Measurements from ENCODE around the gene PDE5A.

The PDE5A gene

GRCh38 chr4:119589165-119589564 lies 39.4 kb downstream of the PDE5A start:
- H3K27ac ChIP-seq (ENCODE audit: low read depth, low read length): no peak overlapping the region
- H3K9me3 ChIP-seq (ENCODE audit: control insufficient read depth, insufficient read depth, low read length): no peaks in the 10 kb centered on the region
- H3K4me3 ChIP-seq (ENCODE audit: low read length): no peak overlapping the region
- H4K20me1 ChIP-seq (ENCODE audit: control insufficient read depth, insufficient read depth, low read depth, low read length): no peaks in the 10 kb centered on the region
- H3K27me3 ChIP-seq (ENCODE audit: control insufficient read depth, low read length): no peaks in the 10 kb centered on the region
- no peaks in the 10 kb centered on the region for H3F3A ChIP-seq (ENCODE audit: control insufficient read depth, insufficient read depth)
- no peaks in the 10 kb centered on the region for H3K36me3 ChIP-seq (ENCODE audit: control insufficient read depth, low read length)
- no peak overlapping the region for H3K4me2 ChIP-seq (ENCODE audit: low read length)
- no peaks in the 10 kb centered on the region for H3K4me1 ChIP-seq (ENCODE audit: control insufficient read depth, low read length)
- TF ChIP-seq CTCF (IDR thresholded peaks at IDR 0.05; ENCODE audit: low read depth, low read length, poor library complexity, severe bottlenecking) (no peak), EZH2phosphoT487 (IDR thresholded peaks at IDR 0.05; ENCODE audit: borderline replicate concordance, low read length) (no peak)
- no peaks in the 10 kb centered on the region for H3K79me2 ChIP-seq (ENCODE audit: control insufficient read depth, low read length)
- H3K9me2 ChIP-seq (replicated peaks; ENCODE audit: control insufficient read depth, low read length): no peaks in the 10 kb centered on the region

- H3K79me2 ChIP-seq (ENCODE audit: control insufficient read depth, low read length): no peaks in the 10 kb centered on the region
- H3K4me2 ChIP-seq (ENCODE audit: low read length): no peak overlapping the region
- no peaks in the 10 kb centered on the region for H3K9me3 ChIP-seq (ENCODE audit: control insufficient read depth, insufficient read depth, low read length)
- no peak overlapping the region for H3K4me3 ChIP-seq (ENCODE audit: low read length)
- no peaks in the 10 kb centered on the region for H3F3A ChIP-seq (ENCODE audit: control insufficient read depth, insufficient read depth)
- H3K4me1 ChIP-seq (ENCODE audit: control insufficient read depth, low read length): no peaks in the 10 kb centered on the region
- no peaks in the 10 kb centered on the region for H3K9me2 ChIP-seq (replicated peaks; ENCODE audit: control insufficient read depth, low read length)
- H4K20me1 ChIP-seq (ENCODE audit: control insufficient read depth, insufficient read depth, low read depth, low read length): no peaks in the 10 kb centered on the region
- TF ChIP-seq CTCF (IDR thresholded peaks at IDR 0.05; ENCODE audit: low read depth, low read length, poor library complexity, severe bottlenecking) (no peak), EZH2phosphoT487 (IDR thresholded peaks at IDR 0.05; ENCODE audit: borderline replicate concordance, low read length) (no peak)
- no peaks in the 10 kb centered on the region for H3K36me3 ChIP-seq (ENCODE audit: control insufficient read depth, low read length)
- no peaks in the 10 kb centered on the region for H3K27me3 ChIP-seq (ENCODE audit: control insufficient read depth, low read length)
- H3K27ac ChIP-seq (ENCODE audit: low read depth, low read length): no peak overlapping the region
Measured at GRCh38 chr4:119587796-119588195, 40.8 kb downstream of the PDE5A start.

- no peak for TF ChIP-seq EZH2phosphoT487 (IDR thresholded peaks at IDR 0.05; ENCODE audit: borderline replicate concordance, low read length)
- TF ChIP-seq CTCF (IDR thresholded peaks at IDR 0.05; ENCODE audit: low read depth, low read length, poor library complexity, severe bottlenecking): no peak
- Histone ChIP-seq H3K36me3 (ENCODE audit: control insufficient read depth, low read length) (no peaks in the 10 kb centered on the region), H3K4me3 (ENCODE audit: low read length) (no peak overlapping the region), H3K9me3 (ENCODE audit: control insufficient read depth, insufficient read depth, low read length) (no peaks in the 10 kb centered on the region), H3K79me2 (ENCODE audit: control insufficient read depth, low read length) (no peaks in the 10 kb centered on the region), H4K20me1 (ENCODE audit: control insufficient read depth, insufficient read depth, low read depth, low read length) (no peaks in the 10 kb centered on the region), H3K27me3 (ENCODE audit: control insufficient read depth, low read length) (no peaks in the 10 kb centered on the region), H3K27ac (ENCODE audit: low read depth, low read length) (no peak overlapping the region), H3K9me2 (replicated peaks; ENCODE audit: control insufficient read depth, low read length) (no peaks in the 10 kb centered on the region), H3F3A (ENCODE audit: control insufficient read depth, insufficient read depth) (no peaks in the 10 kb centered on the region), H3K4me1 (ENCODE audit: control insufficient read depth, low read length) (no peaks in the 10 kb centered on the region), H3K4me2 (ENCODE audit: low read length) (no peak overlapping the region)
Measured at GRCh38 chr4:119585771-119586170, 42.8 kb downstream of the PDE5A start.
